SK-N-SH treated with all-trans-retinoic acid at 6 μM for 48 hours (cell line): ENCODE measurements around the gene ZBTB38.

ENCODE experiments used
- ATAC-seq: fragments of 200-7000 bp; cut with Tn5 transposase; 3 replicates; pipeline ENCODE4 v1.9.1; 2020; ENCODE audit warnings: mild to moderate bottlenecking, moderate library complexity
- BACH2 ChIP-seq: fragments of 250-450 bp; sonication (Bioruptor Pico); IDR thresholded peaks from 2 replicates; pipeline ENCODE4 v1.9.0; 2021; ENCODE audit warnings: mild to moderate bottlenecking, borderline replicate concordance
- CREB5 ChIP-seq: fragments of 250-450 bp; sonication (Bioruptor Pico); IDR thresholded peaks from 2 replicates; pipeline ENCODE4 v1.5.1; 2020; ENCODE audit warnings: low read depth, mild to moderate bottlenecking, moderate library complexity
- CSDC2 ChIP-seq: fragments of 250-450 bp; sonication (Bioruptor Pico); IDR thresholded peaks from 2 replicates; pipeline ENCODE4 v1.5.0; 2020; ENCODE audit warnings: mild to moderate bottlenecking, moderate library complexity
- ESRRG ChIP-seq: fragments of 250-450 bp; sonication (Bioruptor Pico); IDR thresholded peaks from 2 replicates; pipeline ENCODE4 v1.6.1; 2021; ENCODE audit warnings: mild to moderate bottlenecking
- GLIS3 ChIP-seq: fragments of 250-450 bp; sonication (Bioruptor Pico); IDR thresholded peaks from 2 replicates; pipeline ENCODE4 v1.5.0; 2020; ENCODE audit warnings: mild to moderate bottlenecking, moderate library complexity
- ISL1 ChIP-seq: fragments of 250-450 bp; sonication (Bioruptor Pico); IDR thresholded peaks from 2 replicates; pipeline ENCODE4 v2.1.2; 2022; ENCODE audit warnings: mild to moderate bottlenecking, moderate library complexity
- OSR1 ChIP-seq: fragments of 250-450 bp; sonication (Bioruptor Pico); IDR thresholded peaks from 2 replicates; pipeline ENCODE4 v1.8.0; 2022; ENCODE audit warnings: moderate library complexity, mild to moderate bottlenecking, inconsistent platforms
- PPARA ChIP-seq: fragments of 250-450 bp; sonication (Bioruptor Pico); IDR thresholded peaks from 2 replicates; pipeline ENCODE4 v1.5.0; 2020; ENCODE audit warnings: mild to moderate bottlenecking, borderline replicate concordance
- RARB ChIP-seq: fragments of 250-450 bp; sonication (Bioruptor Pico); IDR thresholded peaks from 2 replicates; pipeline ENCODE4 v1.8.0; 2021; ENCODE audit warnings: mild to moderate bottlenecking, moderate library complexity
- SNAI2 ChIP-seq: fragments of 250-450 bp; sonication (Bioruptor Pico); IDR thresholded peaks from 2 replicates; pipeline ENCODE4 v1.5.0; 2020; ENCODE audit warnings: mild to moderate bottlenecking, moderate library complexity
- TCF4 ChIP-seq: fragments of 250-450 bp; sonication (Bioruptor Pico); IDR thresholded peaks from 2 replicates; pipeline ENCODE4 v1.8.0; 2021; ENCODE audit warnings: mild to moderate bottlenecking, moderate library complexity, borderline replicate concordance
- TOX ChIP-seq: fragments of 250-450 bp; sonication (Bioruptor Pico); IDR thresholded peaks from 2 replicates; pipeline ENCODE4 v1.8.0; 2021; ENCODE audit warnings: mild to moderate bottlenecking, moderate library complexity, borderline replicate concordance
- ZC3H10 ChIP-seq: fragments of 250-450 bp; sonication (Bioruptor Pico); IDR thresholded peaks from 2 replicates; pipeline ENCODE4 v1.5.1; 2021; ENCODE audit warnings: mild to moderate bottlenecking, moderate library complexity
- ZFP3 ChIP-seq: fragments of 250-450 bp; sonication (Bioruptor Pico); IDR thresholded peaks from 2 replicates; pipeline ENCODE4 v1.5.0; 2020; ENCODE audit warnings: mild to moderate bottlenecking, moderate library complexity
- ZFP30 ChIP-seq: fragments of 450-650 bp; formaldehyde crosslinking; IDR thresholded peaks from 2 replicates; pipeline ENCODE4 v1.5.0; 2022; ENCODE audit warnings: mild to moderate bottlenecking, moderate library complexity
- ZNF565 ChIP-seq: fragments of 450-650 bp; formaldehyde crosslinking; conservative IDR thresholded peaks from 2 replicates; pipeline ENCODE4 v1.5.0; 2020; ENCODE audit warnings: low read depth, mild to moderate bottlenecking, moderate library complexity
- ZNF8 ChIP-seq: fragments of 450-650 bp; formaldehyde crosslinking; IDR thresholded peaks from 2 replicates; pipeline ENCODE4 v1.5.0; 2020; ENCODE audit warnings: mild to moderate bottlenecking, moderate library complexity
- TF ChIP-seq, protein P1 (sequence below): fragments of 250-450 bp; sonication (Bioruptor Pico); IDR thresholded peaks from 2 replicates; pipeline ENCODE4 v1.5.1; 2021; ENCODE audit warnings: mild to moderate bottlenecking, moderate library complexity
- TF ChIP-seq, protein P2 (sequence below): fragments of 250-450 bp; sonication (Bioruptor Pico); IDR thresholded peaks from 2 replicates; pipeline ENCODE4 v1.8.0; 2020; ENCODE audit warnings: mild to moderate bottlenecking, moderate library complexity, borderline replicate concordance

Gene ZBTB38

DNA sequence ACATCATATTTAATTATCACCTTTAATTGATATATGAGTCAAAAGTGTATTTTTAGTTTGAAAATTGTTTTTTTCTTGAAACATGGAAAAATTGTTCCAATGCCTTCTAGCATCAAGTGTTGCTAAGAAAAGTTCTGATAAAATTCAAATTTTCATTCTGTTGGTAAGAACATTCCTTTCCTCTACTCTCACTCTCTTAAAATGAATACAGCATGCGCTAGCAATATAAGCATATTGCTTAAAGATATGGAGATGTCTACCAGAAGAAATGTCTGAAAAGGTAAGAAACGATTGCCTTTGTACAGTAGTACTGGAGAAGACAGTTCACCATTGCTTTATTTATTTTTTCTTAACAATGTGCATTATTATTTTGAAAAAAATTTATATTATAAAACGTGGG, 17.6 kb upstream of the ZBTB38 start (continued):
- TF ChIP-seq ZNF565 (CRISPR knock-in tag) (no peak), TCF4 (CRISPR knock-in tag) (no peak), BACH2 (no peak), ZNF8 (CRISPR knock-in tag) (no peak), ZFP3 (no peak), CREB5 (CRISPR knock-in tag) (no peak), ISL1 (CRISPR knock-in tag) (no peak)
- TF ChIP-seq, protein P1, sequence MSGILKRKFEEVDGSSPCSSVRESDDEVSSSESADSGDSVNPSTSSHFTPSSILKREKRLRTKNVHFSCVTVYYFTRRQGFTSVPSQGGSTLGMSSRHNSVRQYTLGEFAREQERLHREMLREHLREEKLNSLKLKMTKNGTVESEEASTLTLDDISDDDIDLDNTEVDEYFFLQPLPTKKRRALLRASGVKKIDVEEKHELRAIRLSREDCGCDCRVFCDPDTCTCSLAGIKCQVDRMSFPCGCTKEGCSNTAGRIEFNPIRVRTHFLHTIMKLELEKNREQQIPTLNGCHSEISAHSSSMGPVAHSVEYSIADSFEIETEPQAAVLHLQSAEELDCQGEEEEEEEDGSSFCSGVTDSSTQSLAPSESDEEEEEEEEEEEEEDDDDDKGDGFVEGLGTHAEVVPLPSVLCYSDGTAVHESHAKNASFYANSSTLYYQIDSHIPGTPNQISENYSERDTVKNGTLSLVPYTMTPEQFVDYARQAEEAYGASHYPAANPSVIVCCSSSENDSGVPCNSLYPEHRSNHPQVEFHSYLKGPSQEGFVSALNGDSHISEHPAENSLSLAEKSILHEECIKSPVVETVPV (CRISPR knock-in tag) = no peak

GRCh38 chr3:141352262-141352984, 15.9 kb upstream of the ZBTB38 start:
- ATAC-seq = no peak
- TF ChIP-seq, protein P1 (CRISPR knock-in tag) = no peak
- TF ChIP-seq, protein P2, sequence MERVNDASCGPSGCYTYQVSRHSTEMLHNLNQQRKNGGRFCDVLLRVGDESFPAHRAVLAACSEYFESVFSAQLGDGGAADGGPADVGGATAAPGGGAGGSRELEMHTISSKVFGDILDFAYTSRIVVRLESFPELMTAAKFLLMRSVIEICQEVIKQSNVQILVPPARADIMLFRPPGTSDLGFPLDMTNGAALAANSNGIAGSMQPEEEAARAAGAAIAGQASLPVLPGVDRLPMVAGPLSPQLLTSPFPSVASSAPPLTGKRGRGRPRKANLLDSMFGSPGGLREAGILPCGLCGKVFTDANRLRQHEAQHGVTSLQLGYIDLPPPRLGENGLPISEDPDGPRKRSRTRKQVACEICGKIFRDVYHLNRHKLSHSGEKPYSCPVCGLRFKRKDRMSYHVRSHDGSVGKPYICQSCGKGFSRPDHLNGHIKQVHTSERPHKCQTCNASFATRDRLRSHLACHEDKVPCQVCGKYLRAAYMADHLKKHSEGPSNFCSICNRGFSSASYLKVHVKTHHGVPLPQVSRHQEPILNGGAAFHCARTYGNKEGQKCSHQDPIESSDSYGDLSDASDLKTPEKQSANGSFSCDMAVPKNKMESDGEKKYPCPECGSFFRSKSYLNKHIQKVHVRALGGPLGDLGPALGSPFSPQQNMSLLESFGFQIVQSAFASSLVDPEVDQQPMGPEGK (CRISPR knock-in tag) = no peak
- TF ChIP-seq TOX = no peak
- TF ChIP-seq BACH2 = no peak
- TF ChIP-seq ZNF8 (CRISPR knock-in tag) = no peak
- TF ChIP-seq CREB5 (CRISPR knock-in tag) = no peak
- TF ChIP-seq TCF4 (CRISPR knock-in tag) = no peak
- no peak for TF ChIP-seq ZFP3
- TF ChIP-seq ESRRG = no peak
- TF ChIP-seq OSR1 (CRISPR knock-in tag) = no peak
- no peak for TF ChIP-seq ZFP30
- TF ChIP-seq, all 23 proteins: peak for 0

GRCh38 chr3:141353652-141354495, 14.4 kb upstream of the ZBTB38 start:
- no peak for ATAC-seq
- TF ChIP-seq TOX (no peak), ZFP30 (no peak)

DNA sequence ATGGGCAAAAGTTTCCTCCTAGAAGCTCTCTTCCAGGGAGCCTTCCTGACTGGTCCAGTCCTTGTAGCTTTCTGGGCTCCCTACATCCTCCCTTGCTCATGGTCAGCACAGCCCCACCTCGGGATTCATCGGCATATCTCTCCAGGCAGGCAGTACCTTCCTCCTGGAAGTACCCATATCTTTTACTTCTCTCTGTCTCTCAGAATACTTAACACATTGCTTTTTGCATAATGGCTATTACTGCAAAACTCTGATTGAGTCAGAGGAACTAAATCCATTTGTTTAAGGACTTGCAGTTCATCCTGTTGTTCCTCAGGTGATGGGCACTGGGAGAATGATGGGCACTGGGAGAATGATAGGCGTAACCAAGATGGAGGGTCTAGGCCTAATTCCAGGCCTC, 13.8 kb upstream of the ZBTB38 start:
- TF ChIP-seq ZFP3 = no peak
- no peak for TF ChIP-seq ZNF8 (CRISPR knock-in tag)
- no peak for TF ChIP-seq PPARA (CRISPR knock-in tag)
- TF ChIP-seq SNAI2 (CRISPR knock-in tag) = no peak
- no peak for TF ChIP-seq TCF4 (CRISPR knock-in tag)
- no peak for ATAC-seq

DNA sequence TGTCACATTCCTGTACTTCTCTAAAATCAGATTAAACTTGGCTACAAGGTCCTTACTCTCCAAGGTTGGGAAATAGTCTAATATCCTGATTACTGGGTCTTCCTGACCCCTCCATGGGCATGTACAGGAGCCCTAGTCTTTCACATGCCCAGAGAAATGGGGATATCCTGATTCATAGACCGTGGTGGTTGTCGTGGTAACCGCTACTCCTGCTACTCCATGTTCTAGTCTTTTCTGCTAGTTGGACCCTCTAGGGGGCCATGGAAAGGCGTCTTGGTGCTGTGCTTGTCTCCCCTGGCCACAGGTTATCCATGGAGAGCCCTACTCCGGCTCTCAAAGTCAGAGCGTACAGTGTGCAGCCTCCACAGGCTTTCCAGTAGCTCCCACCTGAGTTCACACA, 13.1 kb upstream of the ZBTB38 start:
- no peak for ATAC-seq
- TF ChIP-seq, protein P2 (CRISPR knock-in tag) = no peak
- TF ChIP-seq PPARA (CRISPR knock-in tag) (no peak), ZNF565 (CRISPR knock-in tag) (no peak), RARB (CRISPR knock-in tag) (no peak), GLIS3 (CRISPR knock-in tag) (no peak), OSR1 (CRISPR knock-in tag) (no peak), ZNF8 (CRISPR knock-in tag) (no peak), ZC3H10 (CRISPR knock-in tag) (no peak), CSDC2 (CRISPR knock-in tag) (no peak), ZFP30 (no peak), CREB5 (CRISPR knock-in tag) (no peak)
- TF ChIP-seq, protein P1 (CRISPR knock-in tag) = no peak
